Measurements from ENCODE around the gene KCNB1. TPM values are rescaled to one million over a fixed set of nuclear protein-coding genes. Genes with fewer than 3 reads are reported as not detected.

The KCNB1 gene
- total RNA-seq, 5 donors from 2014 or later (not counting 1 experiment from before 2014, with no cell fraction given): 0.03 to 0.13 (median 0.12) TPM; not detected in 1

GRCh38 chr20:49430320-49430719 lies 52.1 kb downstream of the KCNB1 start:
- Mint-ChIP-seq H3K36me3 (no peaks in the 10 kb centered on the region), H3K4me1 (no peaks in the 10 kb centered on the region), H3K4me3 (no peak overlapping the region), H3K27me3 (peaks cover 15 to 17% of the 10 kb centered on the region in 2 donors), H3K9me3 (no peaks in the 10 kb centered on the region), H3K27ac (no peak overlapping the region)
- peaks cover 0 to 10% of the 10 kb centered on the region in 2 experiments for H3K27me3 ChIP-seq (replicated peaks in 1 of 2; ENCODE audit: control insufficient read depth in 2 of 2, extremely low read depth in 1 of 2, insufficient read depth in 2 of 2, low read length in 1 of 2)
- DNase-seq (no peak), ATAC-seq (replicated peaks in 1 of 4) (no peak)
- no peaks in the 10 kb centered on the region for H3K4me1 ChIP-seq (ENCODE audit: control insufficient read depth in 1 of 2, extremely low read depth in 1 of 2, insufficient read depth in 2 of 2, low read length in 2 of 2)
- CTCF ChIA-PET: no interaction called here
- WGBS (ENCODE audit: insufficient coverage): 100% methylated on average over 1 of the region's 2 CpGs
- no peak overlapping the region for H3K4me3 ChIP-seq (ENCODE audit: control insufficient read depth in 1 of 2, extremely low read depth in 1 of 2, low read length in 1 of 2)
- H3K36me3 ChIP-seq (ENCODE audit: control insufficient read depth in 2 of 2, extremely low read depth in 1 of 2, insufficient read depth in 1 of 2, low read length in 1 of 2): no peaks in the 10 kb centered on the region
- H3K27ac ChIP-seq (ENCODE audit: low read length): no peak overlapping the region
- H3K9me3 ChIP-seq: no peaks in the 10 kb centered on the region
- POLR2A ChIA-PET: no interaction called here

GRCh38 chr20:49427751-49428518 lies 54.5 kb downstream of the KCNB1 start:
- DNase-seq: no peak
- CTCF ChIA-PET: no interaction called here
- no peaks in the 10 kb centered on the region for H3K4me1 Mint-ChIP-seq

GRCh38 chr20:49426873-49427272 lies 55.6 kb downstream of the KCNB1 start:
- Histone ChIP-seq H3K27me3 (replicated peaks in 1 of 2; ENCODE audit: control insufficient read depth in 2 of 2, extremely low read depth in 1 of 2, insufficient read depth in 2 of 2, low read length in 1 of 2) (peaks cover 0 to 12% of the 10 kb centered on the region in 2 experiments), H3K36me3 (ENCODE audit: control insufficient read depth in 2 of 2, extremely low read depth in 1 of 2, insufficient read depth in 1 of 2, low read length in 1 of 2) (no peaks in the 10 kb centered on the region), H3K4me3 (ENCODE audit: control insufficient read depth in 1 of 2, extremely low read depth in 1 of 2, low read length in 1 of 2) (no peak overlapping the region), H3K4me1 (ENCODE audit: control insufficient read depth in 1 of 2, extremely low read depth in 1 of 2, insufficient read depth in 2 of 2, low read length in 2 of 2) (no peaks in the 10 kb centered on the region), H3K9me3 (no peaks in the 10 kb centered on the region), H3K27ac (ENCODE audit: low read length) (no peak overlapping the region)
- Mint-ChIP-seq H3K4me3 (no peak overlapping the region), H3K9me3 (no peaks in the 10 kb centered on the region), H3K36me3 (no peaks in the 10 kb centered on the region), H3K4me1 (no peaks in the 10 kb centered on the region), H3K27ac (no peak overlapping the region), H3K27me3 (peaks cover 20 to 26% of the 10 kb centered on the region in 2 donors)
- ChIA-PET CTCF (no interaction called here), POLR2A (no interaction called here)
- WGBS (ENCODE audit: insufficient coverage): no CpG with 5 or more reads among the region's 1 CpG
- no peak for DNase-seq
- no peak for ATAC-seq (replicated peaks in 1 of 4)

More at GRCh38 chr20:49427751-49428518, 54.5 kb downstream of the KCNB1 start:
- H3K9me3 Mint-ChIP-seq: no peaks in the 10 kb centered on the region
- no peaks in the 10 kb centered on the region for H3K36me3 Mint-ChIP-seq
- H3K27ac Mint-ChIP-seq: no peak overlapping the region
- POLR2A ChIA-PET: no interaction called here
- Histone ChIP-seq H3K27ac (ENCODE audit: low read length) (no peak overlapping the region), H3K4me1 (ENCODE audit: control insufficient read depth in 1 of 2, extremely low read depth in 1 of 2, insufficient read depth in 2 of 2, low read length in 2 of 2) (no peaks in the 10 kb centered on the region), H3K27me3 (replicated peaks in 1 of 2; ENCODE audit: control insufficient read depth in 2 of 2, extremely low read depth in 1 of 2, insufficient read depth in 2 of 2, low read length in 1 of 2) (peaks cover 0 to 10% of the 10 kb centered on the region in 2 experiments), H3K9me3 (no peaks in the 10 kb centered on the region), H3K36me3 (ENCODE audit: control insufficient read depth in 2 of 2, extremely low read depth in 1 of 2, insufficient read depth in 1 of 2, low read length in 1 of 2) (no peaks in the 10 kb centered on the region), H3K4me3 (ENCODE audit: control insufficient read depth in 1 of 2, extremely low read depth in 1 of 2, low read length in 1 of 2) (no peak overlapping the region)
- H3K4me3 Mint-ChIP-seq: no peak overlapping the region
- H3K27me3 Mint-ChIP-seq: peaks cover 20 to 26% of the 10 kb centered on the region in 2 donors
- ATAC-seq (replicated peaks in 1 of 4): no peak
- WGBS (ENCODE audit: insufficient coverage): 48% methylated on average over 10 of the region's 13 CpGs

GRCh38 chr20:49426395-49426794 lies 56.1 kb downstream of the KCNB1 start:
- no peak overlapping the region for H3K4me3 ChIP-seq (ENCODE audit: control insufficient read depth in 1 of 2, extremely low read depth in 1 of 2, low read length in 1 of 2)
- H3K27me3 Mint-ChIP-seq: peaks cover 20 to 23% of the 10 kb centered on the region in 2 donors
- H3K36me3 ChIP-seq (ENCODE audit: control insufficient read depth in 2 of 2, extremely low read depth in 1 of 2, insufficient read depth in 1 of 2, low read length in 1 of 2): no peaks in the 10 kb centered on the region
- H3K27ac Mint-ChIP-seq: no peak overlapping the region
- H3K27me3 ChIP-seq (replicated peaks in 1 of 2; ENCODE audit: control insufficient read depth in 2 of 2, extremely low read depth in 1 of 2, insufficient read depth in 2 of 2, low read length in 1 of 2): peaks cover 0 to 14% of the 10 kb centered on the region in 2 experiments
- no peaks in the 10 kb centered on the region for H3K4me1 Mint-ChIP-seq
- ChIA-PET POLR2A (no interaction called here), CTCF (no interaction called here)
- no peak for DNase-seq
- no peaks in the 10 kb centered on the region for H3K9me3 Mint-ChIP-seq
- ATAC-seq (replicated peaks in 1 of 4): no peak
- H3K27ac ChIP-seq (ENCODE audit: low read length): no peak overlapping the region
- no peaks in the 10 kb centered on the region for H3K4me1 ChIP-seq (ENCODE audit: control insufficient read depth in 1 of 2, extremely low read depth in 1 of 2, insufficient read depth in 2 of 2, low read length in 2 of 2)
- no peaks in the 10 kb centered on the region for H3K9me3 ChIP-seq
- no peak overlapping the region for H3K4me3 Mint-ChIP-seq
- no peaks in the 10 kb centered on the region for H3K36me3 Mint-ChIP-seq
- 100% methylated on average over 2 of the region's 5 CpGs for WGBS (ENCODE audit: insufficient coverage)

- H3K27ac Mint-ChIP-seq: no peak overlapping the region
- CTCF ChIA-PET: no interaction called here
- ATAC-seq (replicated peaks in 1 of 4) (no peak), DNase-seq (no peak)
- POLR2A ChIA-PET: no interaction called here
- no peaks in the 10 kb centered on the region for H3K9me3 Mint-ChIP-seq
- H3K27me3 Mint-ChIP-seq: peaks cover 14 to 19% of the 10 kb centered on the region in 2 donors
- H3K9me3 ChIP-seq: no peaks in the 10 kb centered on the region
- no peak overlapping the region for H3K27ac ChIP-seq (ENCODE audit: low read length)
- no peaks in the 10 kb centered on the region for H3K4me1 Mint-ChIP-seq
- no peak overlapping the region for H3K4me3 ChIP-seq (ENCODE audit: control insufficient read depth in 1 of 2, extremely low read depth in 1 of 2, low read length in 1 of 2)
- H3K27me3 ChIP-seq (replicated peaks in 1 of 2; ENCODE audit: control insufficient read depth in 2 of 2, extremely low read depth in 1 of 2, insufficient read depth in 2 of 2, low read length in 1 of 2): peaks cover 0 to 14% of the 10 kb centered on the region in 2 experiments
- H3K36me3 ChIP-seq (ENCODE audit: control insufficient read depth in 2 of 2, extremely low read depth in 1 of 2, insufficient read depth in 1 of 2, low read length in 1 of 2): no peaks in the 10 kb centered on the region
- 79% methylated on average over 12 of the region's 13 CpGs for WGBS (ENCODE audit: insufficient coverage)
- H3K36me3 Mint-ChIP-seq: no peaks in the 10 kb centered on the region
- H3K4me3 Mint-ChIP-seq: no peak overlapping the region
- H3K4me1 ChIP-seq (ENCODE audit: control insufficient read depth in 1 of 2, extremely low read depth in 1 of 2, insufficient read depth in 2 of 2, low read length in 2 of 2): no peaks in the 10 kb centered on the region
Observed at GRCh38 chr20:49424536-49424935, 57.9 kb downstream of the KCNB1 start.

- H3K27ac ChIP-seq (ENCODE audit: low read length): no peak overlapping the region
- Mint-ChIP-seq H3K9me3 (no peaks in the 10 kb centered on the region), H3K4me3 (no peak overlapping the region), H3K27me3 (peaks cover 10 to 19% of the 10 kb centered on the region in 2 donors), H3K27ac (no peak overlapping the region), H3K4me1 (no peaks in the 10 kb centered on the region), H3K36me3 (no peaks in the 10 kb centered on the region)
- POLR2A ChIA-PET: no interaction called here
- peaks cover 0 to 10% of the 10 kb centered on the region in 2 experiments for H3K27me3 ChIP-seq (replicated peaks in 1 of 2; ENCODE audit: control insufficient read depth in 2 of 2, extremely low read depth in 1 of 2, insufficient read depth in 2 of 2, low read length in 1 of 2)
- no peak overlapping the region for H3K4me3 ChIP-seq (ENCODE audit: control insufficient read depth in 1 of 2, extremely low read depth in 1 of 2, low read length in 1 of 2)
- 77% methylated on average over 2 of the region's 6 CpGs for WGBS (ENCODE audit: insufficient coverage)
- H3K9me3 ChIP-seq: no peaks in the 10 kb centered on the region
- H3K4me1 ChIP-seq (ENCODE audit: control insufficient read depth in 1 of 2, extremely low read depth in 1 of 2, insufficient read depth in 2 of 2, low read length in 2 of 2): no peaks in the 10 kb centered on the region
- no peaks in the 10 kb centered on the region for H3K36me3 ChIP-seq (ENCODE audit: control insufficient read depth in 2 of 2, extremely low read depth in 1 of 2, insufficient read depth in 1 of 2, low read length in 1 of 2)
- no peak for DNase-seq
- ATAC-seq (replicated peaks in 1 of 4): no peak
- CTCF ChIA-PET: no interaction called here
Observed at GRCh38 chr20:49422161-49422560, 60.3 kb downstream of the KCNB1 start.
